OCI-LY1 (cell line): ENCODE measurements around the gene NKX2-1.

ENCODE experiments used
- H2AFZ ChIP-seq: fragments of 200-600 bp; sonication (generic), shearing (Covaris generic); 2 replicates; pipeline ENCODE4 v1.6.0; 2014; ENCODE audit warnings: antibody characterized with exemption, mild to moderate bottlenecking, low read length
- H3F3A ChIP-seq: fragments of 200-600 bp; sonication (generic), shearing (Covaris generic); 2 replicates; pipeline ENCODE4 v1.6.0; 2014; ENCODE audit warnings: mild to moderate bottlenecking, antibody characterized with exemption, low read length, moderate library complexity; ENCODE audit not compliant: insufficient read depth
- H3K27ac ChIP-seq: fragments of 200-600 bp; sonication (generic); 2 replicates; pipeline ENCODE4 v1.5.1; 2014; ENCODE audit warnings: low read length, mixed run types, mild to moderate bottlenecking, low read depth; ENCODE audit not compliant: poor library complexity, severe bottlenecking
- H3K27me3 ChIP-seq: fragments of 200-600 bp; sonication (generic); 2 replicates; pipeline ENCODE4 v1.6.0; 2014; ENCODE audit warnings: antibody characterized with exemption, mild to moderate bottlenecking, low read length, moderate library complexity; ENCODE audit not compliant: insufficient read depth
- H3K36me3 ChIP-seq: fragments of 200-600 bp; sonication (generic); 2 replicates; pipeline ENCODE4 v1.6.1; 2014; ENCODE audit warnings: mild to moderate bottlenecking, antibody characterized with exemption, low read length, moderate library complexity, mixed read lengths; ENCODE audit not compliant: insufficient read depth
- H3K4me1 ChIP-seq: fragments of 200-600 bp; sonication (generic); 2 replicates; pipeline ENCODE4 v1.5.1; 2014; ENCODE audit warnings: mild to moderate bottlenecking, low read length, moderate library complexity; ENCODE audit not compliant: insufficient read depth, severe bottlenecking
- H3K4me2 ChIP-seq: fragments of 200-600 bp; sonication (generic), shearing (Covaris generic); 2 replicates; pipeline ENCODE4 v1.6.1; 2014; ENCODE audit warnings: low read length
- H3K4me3 ChIP-seq: fragments of 200-600 bp; sonication (generic); 2 replicates; pipeline ENCODE4 v1.5.1; 2014; ENCODE audit warnings: low read length, low read depth, mild to moderate bottlenecking, mixed read lengths; ENCODE audit not compliant: poor library complexity, severe bottlenecking
- H3K79me2 ChIP-seq: fragments of 200-600 bp; shearing (Covaris generic); 2 replicates; pipeline ENCODE4 v1.6.1; 2016; ENCODE audit warnings: mixed run types, low read length, mixed read lengths; ENCODE audit not compliant: insufficient read depth
- H3K9ac ChIP-seq: fragments of 200-600 bp; sonication (generic), shearing (Covaris generic); 2 replicates; pipeline ENCODE4 v1.6.1; 2014; ENCODE audit warnings: mild to moderate bottlenecking, low read length, mixed read lengths
- H3K9me2 ChIP-seq: fragments of 200-600 bp; sonication (generic), shearing (Covaris generic); 2 replicates; pipeline ENCODE4 v1.6.1; 2014; ENCODE audit warnings: low read depth, mild to moderate bottlenecking, low read length, mixed read lengths
- H3K9me3 ChIP-seq: fragments of 200-600 bp; shearing (Covaris generic); 2 replicates; pipeline ENCODE4 v1.6.1; 2014; ENCODE audit warnings: low read length, mixed read lengths
- H4K20me1 ChIP-seq: fragments of 200-600 bp; sonication (generic), shearing (Covaris generic); 2 replicates; pipeline ENCODE4 v1.6.0; 2016; ENCODE audit warnings: mild to moderate bottlenecking, low read length; ENCODE audit not compliant: insufficient read depth
- EZH2 ChIP-seq: fragments of 200-600 bp; sonication (generic), shearing (Covaris generic); IDR thresholded peaks from 2 replicates; pipeline ENCODE4 v1.8.0; 2017; ENCODE audit warnings: borderline replicate concordance, mixed run types, mild to moderate bottlenecking, antibody characterized with exemption, low read length, moderate library complexity, mixed read lengths
- TF ChIP-seq, protein P1 (sequence below): fragments of 200-600 bp; sonication (generic), shearing (Covaris generic); IDR thresholded peaks from 2 replicates; pipeline ENCODE4 v1.5.1; 2017; ENCODE audit warnings: mild to moderate bottlenecking, antibody characterized with exemption, low read length, moderate library complexity, mixed read lengths

The NKX2-1 gene

GRCh38 chr14:36515896-36516718 lies 3.9 kb downstream of the NKX2-1 start:
- H3K9me3 ChIP-seq, result no peaks in the 10 kb centered on the region
- no peaks in the 10 kb centered on the region for H3K36me3 ChIP-seq
- H3K9me2 ChIP-seq, result no peaks in the 10 kb centered on the region
- H3K79me2 ChIP-seq, result no peaks in the 10 kb centered on the region
- no peaks in the 10 kb centered on the region for H3K4me1 ChIP-seq
- H3F3A ChIP-seq, result no peaks in the 10 kb centered on the region
- no peak overlapping the region for H2AFZ ChIP-seq
- no peak for TF ChIP-seq EZH2
- TF ChIP-seq, protein P1, sequence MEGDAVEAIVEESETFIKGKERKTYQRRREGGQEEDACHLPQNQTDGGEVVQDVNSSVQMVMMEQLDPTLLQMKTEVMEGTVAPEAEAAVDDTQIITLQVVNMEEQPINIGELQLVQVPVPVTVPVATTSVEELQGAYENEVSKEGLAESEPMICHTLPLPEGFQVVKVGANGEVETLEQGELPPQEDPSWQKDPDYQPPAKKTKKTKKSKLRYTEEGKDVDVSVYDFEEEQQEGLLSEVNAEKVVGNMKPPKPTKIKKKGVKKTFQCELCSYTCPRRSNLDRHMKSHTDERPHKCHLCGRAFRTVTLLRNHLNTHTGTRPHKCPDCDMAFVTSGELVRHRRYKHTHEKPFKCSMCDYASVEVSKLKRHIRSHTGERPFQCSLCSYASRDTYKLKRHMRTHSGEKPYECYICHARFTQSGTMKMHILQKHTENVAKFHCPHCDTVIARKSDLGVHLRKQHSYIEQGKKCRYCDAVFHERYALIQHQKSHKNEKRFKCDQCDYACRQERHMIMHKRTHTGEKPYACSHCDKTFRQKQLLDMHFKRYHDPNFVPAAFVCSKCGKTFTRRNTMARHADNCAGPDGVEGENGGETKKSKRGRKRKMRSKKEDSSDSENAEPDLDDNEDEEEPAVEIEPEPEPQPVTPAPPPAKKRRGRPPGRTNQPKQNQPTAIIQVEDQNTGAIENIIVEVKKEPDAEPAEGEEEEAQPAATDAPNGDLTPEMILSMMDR, result no peak
- H3K4me2 ChIP-seq, result no peak overlapping the region
- H4K20me1 ChIP-seq, result no peaks in the 10 kb centered on the region
- H3K27ac ChIP-seq, result no peak overlapping the region
- no peaks in the 10 kb centered on the region for H3K27me3 ChIP-seq
- no peak overlapping the region for H3K9ac ChIP-seq
- no peak overlapping the region for H3K4me3 ChIP-seq

DNA sequence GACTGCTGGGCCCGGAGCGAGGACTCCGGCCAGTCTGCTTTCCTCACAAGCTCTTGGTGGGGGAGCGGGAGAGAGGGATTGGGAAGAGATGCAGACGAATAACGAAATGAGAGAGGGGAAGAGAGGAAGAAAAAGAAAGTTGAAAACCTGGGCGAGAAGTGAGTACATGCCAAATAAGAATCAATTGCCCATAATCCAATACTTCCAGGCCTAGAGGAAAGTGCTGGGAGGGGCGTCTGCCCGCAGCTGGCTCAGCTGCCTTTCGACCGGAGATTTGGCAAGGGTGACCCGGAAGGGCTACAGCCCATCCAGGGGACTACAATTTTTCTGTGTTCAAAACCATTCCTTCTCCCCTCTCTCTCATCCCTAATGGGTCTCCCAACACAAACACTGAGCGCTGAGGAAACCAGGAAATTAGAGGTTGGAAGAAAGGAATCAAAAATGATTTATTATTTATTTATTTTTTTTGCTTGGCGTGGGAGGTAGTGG lies 4.9 kb downstream of the NKX2-1 start:
- Histone ChIP-seq H4K20me1 (no peaks in the 10 kb centered on the region), H3K4me2 (no peak overlapping the region), H3K9me3 (no peaks in the 10 kb centered on the region), H3K79me2 (no peaks in the 10 kb centered on the region), H3K9ac (no peak overlapping the region), H3K4me1 (no peaks in the 10 kb centered on the region), H3K27ac (no peak overlapping the region), H2AFZ (no peak overlapping the region), H3K9me2 (no peaks in the 10 kb centered on the region), H3K4me3 (no peak overlapping the region), H3K27me3 (no peaks in the 10 kb centered on the region), H3F3A (no peaks in the 10 kb centered on the region), H3K36me3 (no peaks in the 10 kb centered on the region)
- no peak for TF ChIP-seq EZH2
- TF ChIP-seq, protein P1, result no peak

GRCh38 chr14:36514278-36515104 lies 5.5 kb downstream of the NKX2-1 start:
- no peaks in the 10 kb centered on the region for H3K79me2 ChIP-seq
- no peaks in the 10 kb centered on the region for H3K27me3 ChIP-seq
- H3F3A ChIP-seq, result no peaks in the 10 kb centered on the region
- no peaks in the 10 kb centered on the region for H3K4me1 ChIP-seq
- no peak overlapping the region for H3K4me2 ChIP-seq
- no peaks in the 10 kb centered on the region for H3K9me3 ChIP-seq
- TF ChIP-seq, protein P1, result no peak
- no peak for TF ChIP-seq EZH2
- no peak overlapping the region for H3K27ac ChIP-seq
- no peaks in the 10 kb centered on the region for H3K9me2 ChIP-seq
- no peak overlapping the region for H2AFZ ChIP-seq
- no peak overlapping the region for H3K9ac ChIP-seq
- H3K36me3 ChIP-seq, result no peaks in the 10 kb centered on the region
- H3K4me3 ChIP-seq, result no peak overlapping the region
- no peaks in the 10 kb centered on the region for H4K20me1 ChIP-seq
